Heart right ventricle (tissue), 16 donors: ENCODE measurements around the gene RASGRP1. TPM values are rescaled to one million over a fixed set of nuclear protein-coding genes. Genes with fewer than 3 reads are reported as not detected.

Source experiments
- ATAC-seq, 8 donors: fragments of 200-7000 bp; cut with Tn5 transposase; one replicate each; pipeline ENCODE4 v1.9.1; 2020; ENCODE audit warnings: mild to moderate bottlenecking in 8 of 8, moderate library complexity in 8 of 8, moderate number of reproducible peaks in 1 of 8
- DNase-seq, 2 donors: peaks; one replicate each; pipeline ENCODE4 v3.0.0-alpha.2; 2020
- H3K27ac ChIP-seq, 10 donors: fragments of 200-600 bp; sonication (generic) in 2 of 10; one replicate each; pipeline versions ENCODE4 v1.5.0 to v1.8.0; 2020 to 2022; ENCODE audit warnings: mild to moderate bottlenecking in 3 of 10
- H3K27me3 ChIP-seq, 7 donors: fragments of 200-600 bp; one replicate each; pipeline ENCODE4 v1.8.0; 2021 to 2022; ENCODE audit warnings: mild to moderate bottlenecking in 2 of 7
- H3K36me3 ChIP-seq, 9 donors: fragments of 200-600 bp; sonication (generic) in 1 of 9; one replicate each; pipeline versions ENCODE4 v1.5.0 to v1.8.0; 2020 to 2022; ENCODE audit warnings: mild to moderate bottlenecking in 2 of 9
- H3K4me1 ChIP-seq, 9 donors: fragments of 200-600 bp; sonication (generic) in 1 of 9; one replicate each; pipeline versions ENCODE4 v1.5.0 to v1.8.0; 2020 to 2022; ENCODE audit warnings: mild to moderate bottlenecking in 4 of 9
- H3K4me3 ChIP-seq, 10 donors: fragments of 200-600 bp; sonication (generic) in 2 of 10; one replicate each; pipeline versions ENCODE4 v1.5.0 to v1.8.0; 2020 to 2022; ENCODE audit warnings: mild to moderate bottlenecking in 7 of 10, moderate library complexity in 2 of 10
- H3K9me3 ChIP-seq, 11 donors: fragments of 200-600 bp in 10 of 11; sonication (generic) in 2 of 11; one replicate each; pipeline versions ENCODE4 v1.5.0 to v1.8.0; 2013 to 2022; ENCODE audit warnings: mild to moderate bottlenecking in 2 of 11, control low read depth in 1 of 11, moderate library complexity in 1 of 11
- WGBS, 2 donors: extraction: QIAGEN DNeasy Blood & Tissue Kit; methylation state at CpG; one replicate each; pipeline ENCODE4 v1.1.7; 2013; ENCODE audit warnings: inconsistent platforms in 1 of 2; 5-methylcytosine and 5-hydroxymethylcytosine counted together
- intact Hi-C, 10 donors: fragments of 100-400 bp; cut with DNase I; formaldehyde crosslinking; loops; one replicate each; pipeline versions ENCODE4 v1.11.1 to v1.14.2; 2022
- polyA plus RNA-seq, 2 donors: library from polyadenylated mRNA; stranded (reverse); fragments of 200-250 nt; gene quantifications; one replicate each; pipeline ENCODE4 v1.2.3, GENCODE V29; 2013
- total RNA-seq, 10 donors: library from RNA; stranded (reverse); fragmentation: NEBNext Ultra II Directional in 3 of 10; extraction: Animal tissue kit (Norgen Biotek cat#: 25700) in 3 of 10; gene quantifications; one replicate each; pipeline versions ENCODE4 v1.2.1 to v1.2.4, GENCODE V29; 2021 to 2023
- TF ChIP-seq, protein P1 (sequence below), 9 donors: fragments of 200-600 bp; sonication (generic) in 2 of 9; IDR thresholded peaks; one replicate each; pipeline versions ENCODE4 v1.5.0 to v1.8.0; 2021 to 2022; ENCODE audit warnings: antibody characterized with exemption in 9 of 9, mild to moderate bottlenecking in 5 of 9, moderate library complexity in 1 of 9
- donor health status: Arrhythmogenic right ventricular cardiomyopathy.
- donor health status: ischemic (EF 13 %, LVEDD 7.1; RV severe dilation, severe dysfunction).
- donor health status: healthy with polysubstance abuse.
- donor health status: DM: no; HTN: yes; CAD: no.
- donor health status: DM: no; HTN: no; CAD: no.
- donor health status: ischemic (EF 25% LVEDD 6.9; RV normal size, moderate dysfunction).
- donor health status: ischemic (EF 25% LVEDD 5.7; RV mildly dilated, moderate dysfunction).
- donor health status: healthy.
- donor health status: DM: yes; HTN: yes; CAD: no.
- donor health status: Ischemic cardiomyopathy.
- donor health status: ischemic (EF 35%, LVEDD 5.7; RV mildly dilated, moderate dysfunction).
- donor health status: nonischemic (EF 11% LVEDD 7.7; RV severe dilation, severe dysfunction).
- donor health status: DM: yes; HTN: yes; CAD: no.
- donor health status: PGD.
- donor health status: ischemic (EF 29% LVEDD 5.4; RV normal size, mild dysfunction).
- donor health status: nonischemic (EF 23%, LVEDD 6.1; RV moderate dilation, normal function).

The RASGRP1 gene
- total and polyA plus RNA-seq, 12 donors = 0.04 to 3.0 (median 0.42) TPM; not detected in 1

- peaks cover 0 to 5% (median 0%) of the 10 kb centered on the region in 9 donors for H3K4me1 ChIP-seq
- H3K36me3 ChIP-seq = peaks cover 0 to 37% (median 0%) of the 10 kb centered on the region in 9 donors
- WGBS, 2 donors = 92 to 94% methylated on average over 4 of the region's 4 CpGs
- no peak overlapping the region for H3K27ac ChIP-seq
- TF ChIP-seq, protein P1, sequence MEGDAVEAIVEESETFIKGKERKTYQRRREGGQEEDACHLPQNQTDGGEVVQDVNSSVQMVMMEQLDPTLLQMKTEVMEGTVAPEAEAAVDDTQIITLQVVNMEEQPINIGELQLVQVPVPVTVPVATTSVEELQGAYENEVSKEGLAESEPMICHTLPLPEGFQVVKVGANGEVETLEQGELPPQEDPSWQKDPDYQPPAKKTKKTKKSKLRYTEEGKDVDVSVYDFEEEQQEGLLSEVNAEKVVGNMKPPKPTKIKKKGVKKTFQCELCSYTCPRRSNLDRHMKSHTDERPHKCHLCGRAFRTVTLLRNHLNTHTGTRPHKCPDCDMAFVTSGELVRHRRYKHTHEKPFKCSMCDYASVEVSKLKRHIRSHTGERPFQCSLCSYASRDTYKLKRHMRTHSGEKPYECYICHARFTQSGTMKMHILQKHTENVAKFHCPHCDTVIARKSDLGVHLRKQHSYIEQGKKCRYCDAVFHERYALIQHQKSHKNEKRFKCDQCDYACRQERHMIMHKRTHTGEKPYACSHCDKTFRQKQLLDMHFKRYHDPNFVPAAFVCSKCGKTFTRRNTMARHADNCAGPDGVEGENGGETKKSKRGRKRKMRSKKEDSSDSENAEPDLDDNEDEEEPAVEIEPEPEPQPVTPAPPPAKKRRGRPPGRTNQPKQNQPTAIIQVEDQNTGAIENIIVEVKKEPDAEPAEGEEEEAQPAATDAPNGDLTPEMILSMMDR (IDR thresholded peaks at IDR 0.05) = no peak
- H3K9me3 ChIP-seq = no peaks in the 10 kb centered on the region
- no peak overlapping the region for H3K4me3 ChIP-seq
- ATAC-seq (no peak), DNase-seq (no peak)
- intact Hi-C loops = no loop called here
- peaks cover 0 to 11% (median 0%) of the 10 kb centered on the region in 7 donors for H3K27me3 ChIP-seq
Observed at GRCh38 chr15:38509152-38509551, 55.5 kb downstream of the RASGRP1 start.

- ATAC-seq (no peak), DNase-seq (no peak)
- TF ChIP-seq, protein P1 (IDR thresholded peaks at IDR 0.05) = no peak
- Histone ChIP-seq H3K9me3 (no peaks in the 10 kb centered on the region), H3K4me1 (peaks cover 0 to 5% (median 0%) of the 10 kb centered on the region in 9 donors), H3K27ac (no peak overlapping the region), H3K27me3 (peaks cover 0 to 9% (median 0%) of the 10 kb centered on the region in 7 donors), H3K36me3 (peaks cover 0 to 39% (median 0%) of the 10 kb centered on the region in 9 donors), H3K4me3 (no peak overlapping the region)
- 46 to 60% methylated on average over 3 of the region's 3 CpGs for WGBS, 2 donors
- intact Hi-C loops = no loop called here
Observed at GRCh38 chr15:38508647-38509046, 56.0 kb downstream of the RASGRP1 start.

DNA sequence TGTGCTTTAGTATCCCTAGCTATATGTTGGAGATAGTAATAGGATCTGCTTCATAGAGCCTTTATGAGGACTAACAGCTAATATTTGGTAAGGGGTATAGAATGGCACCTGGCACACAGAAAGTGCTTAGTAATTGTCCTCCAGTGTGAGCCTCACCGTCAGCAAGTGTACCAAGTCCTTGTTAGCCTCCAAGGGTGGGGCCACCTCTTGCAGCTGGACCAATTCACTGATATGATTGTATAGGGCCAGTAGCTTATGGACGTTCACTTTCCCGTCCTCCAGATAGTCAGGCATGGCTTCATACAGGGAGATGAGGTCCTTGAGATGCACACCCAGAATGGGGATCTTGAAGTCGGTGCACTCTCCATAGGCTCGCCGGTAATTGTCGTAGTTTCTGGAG is 57.0 kb downstream of the RASGRP1 start:
- DNase-seq (no peak), ATAC-seq (no peak)
- H3K36me3 ChIP-seq = peaks cover 0 to 43% (median 0%) of the 10 kb centered on the region in 9 donors
- H3K9me3 ChIP-seq = no peaks in the 10 kb centered on the region
- TF ChIP-seq, protein P1 (IDR thresholded peaks at IDR 0.05) = no peak
- WGBS, 2 donors = 86 to 90% methylated on average over 7 of the region's 7 CpGs
- intact Hi-C loops = no loop called here
- no peak overlapping the region for H3K27ac ChIP-seq
- no peaks in the 10 kb centered on the region for H3K27me3 ChIP-seq
- H3K4me3 ChIP-seq = no peak overlapping the region
- H3K4me1 ChIP-seq = peaks cover 0 to 5% (median 0%) of the 10 kb centered on the region in 9 donors

DNA sequence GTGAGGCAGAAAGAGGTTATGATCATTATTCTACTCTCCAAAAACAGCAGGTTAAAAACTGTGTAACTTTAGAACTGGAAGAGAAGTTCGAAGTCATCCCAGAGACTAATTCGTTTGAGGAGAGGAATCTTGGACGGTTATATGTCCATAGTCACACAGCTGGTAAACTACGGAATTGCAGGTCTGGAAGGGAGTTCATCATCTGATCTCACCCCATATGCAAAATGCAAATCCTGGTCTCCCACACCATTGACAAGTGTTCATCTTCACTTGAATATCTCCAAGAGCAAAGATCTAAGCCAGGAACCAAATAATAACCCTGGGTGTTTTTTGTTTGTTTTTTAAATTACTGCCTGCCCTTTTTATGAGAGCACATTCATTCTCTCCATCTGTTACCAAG is 57.6 kb downstream of the RASGRP1 start:
- H3K9me3 ChIP-seq = no peaks in the 10 kb centered on the region
- H3K36me3 ChIP-seq = peaks cover 0 to 43% (median 0%) of the 10 kb centered on the region in 9 donors
- intact Hi-C loops = no loop called here
- no peak for ATAC-seq
- H3K27me3 ChIP-seq = no peaks in the 10 kb centered on the region
- DNase-seq = no peak
- H3K27ac ChIP-seq = no peak overlapping the region
- H3K4me3 ChIP-seq = no peak overlapping the region
- 65 to 77% methylated on average over 4 of the region's 4 CpGs for WGBS, 2 donors
- peaks cover 0 to 5% (median 0%) of the 10 kb centered on the region in 9 donors for H3K4me1 ChIP-seq
- TF ChIP-seq, protein P1 (IDR thresholded peaks at IDR 0.05) = no peak
